GM12892 (cell line): ENCODE results near the gene TMEM184B.

Experiments
- POLR2A ChIP-seq: IDR thresholded peaks from 2 replicates; pipeline ENCODE4 v1.6.1; 2011; ENCODE audit warnings: low read depth, low read length, control low read depth
- POLR2AphosphoS5 ChIP-seq: IDR thresholded peaks from 2 replicates; pipeline ENCODE4 v1.6.1; 2011; ENCODE audit warnings: low read depth, low read length, control low read depth
- TAF1 ChIP-seq: IDR thresholded peaks from 2 replicates; pipeline ENCODE4 v1.6.1; 2011; ENCODE audit warnings: low read depth, mild to moderate bottlenecking, control low read depth, low read length, borderline replicate concordance

DNA sequence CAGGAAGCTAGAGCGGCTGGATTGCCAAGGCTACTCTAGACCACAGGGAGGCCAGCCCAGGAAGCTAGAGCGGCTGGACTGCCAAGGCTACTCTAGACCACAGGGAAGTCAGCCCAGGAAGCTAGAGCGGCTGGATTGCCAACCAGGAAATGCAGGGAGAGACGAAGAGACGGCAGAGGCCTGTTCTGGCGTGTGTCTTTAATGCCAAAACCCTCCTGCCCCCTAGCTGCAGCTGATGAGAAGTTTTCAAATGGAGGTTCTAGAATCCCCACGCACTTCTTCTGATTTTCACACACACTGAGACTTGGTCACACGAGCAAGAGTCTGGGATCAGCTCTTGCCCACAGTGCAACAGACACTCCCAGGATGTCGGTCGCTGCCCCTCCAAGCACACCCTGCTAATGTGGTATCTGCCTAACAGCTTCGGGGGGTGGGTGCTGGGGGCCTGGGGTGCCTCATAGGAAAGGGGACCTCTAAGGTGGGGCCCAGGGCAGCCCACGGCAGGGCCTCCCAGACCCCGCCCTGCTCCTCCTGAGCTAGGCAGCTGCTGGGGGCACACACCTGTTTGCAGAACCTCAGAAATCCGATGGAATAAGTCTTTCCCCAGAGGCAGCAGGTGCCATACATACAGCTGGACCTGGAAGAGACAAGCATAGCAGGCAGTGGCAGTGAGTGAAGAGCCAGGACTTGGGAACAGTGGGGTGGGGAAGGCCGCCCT lies 42.5 kb downstream of the TMEM184B start:
- no peak for TF ChIP-seq POLR2AphosphoS5
- TF ChIP-seq POLR2A: no peak
- TF ChIP-seq TAF1: no peak
